Activated CD4-positive, alpha-beta T cell treated with anti-CD3 and anti-CD28 coated beads for 4 hours (primary cell): Measurements from ENCODE around the gene TBC1D14.

Source experiments
- DNase-seq, 2 donors: peaks; one replicate each; pipeline ENCODE4 v3.0.0-alpha.2; 2020

TBC1D14 gene

DNA sequence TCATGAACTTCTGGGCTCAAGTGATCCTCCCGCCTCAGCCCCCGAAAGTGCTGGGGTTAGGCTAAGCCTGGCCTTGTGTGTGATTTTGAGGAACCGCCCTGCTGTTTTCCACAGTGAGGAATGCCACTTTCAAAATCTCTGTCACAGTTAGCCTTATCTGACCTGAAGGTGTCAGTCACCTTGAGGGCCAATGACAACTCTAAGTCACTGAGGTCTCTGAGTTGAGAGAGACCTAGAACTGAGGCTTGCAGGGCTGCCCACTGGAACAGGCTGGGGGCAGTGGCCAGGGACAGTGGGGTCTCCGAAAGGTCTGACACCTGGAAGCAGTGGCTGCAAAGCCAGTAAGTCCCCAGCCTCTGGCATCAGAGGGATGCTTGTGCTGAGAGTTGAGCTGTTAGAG, 139.7 kb downstream of the TBC1D14 start:
- no peak for DNase-seq

- no peak for DNase-seq
These were observed 140.1 kb downstream of the TBC1D14 start for GRCh38 chr4:7049739-7050138.

GRCh38 chr4:7050481-7051143, 141.0 kb downstream of the TBC1D14 start:
- no peak for DNase-seq

- DNase-seq = no peak
These were observed 141.5 kb downstream of the TBC1D14 start for GRCh38 chr4:7051144-7051495.

GRCh38 chr4:7051905-7052304, 142.3 kb downstream of the TBC1D14 start:
- DNase-seq = no peak

DNA sequence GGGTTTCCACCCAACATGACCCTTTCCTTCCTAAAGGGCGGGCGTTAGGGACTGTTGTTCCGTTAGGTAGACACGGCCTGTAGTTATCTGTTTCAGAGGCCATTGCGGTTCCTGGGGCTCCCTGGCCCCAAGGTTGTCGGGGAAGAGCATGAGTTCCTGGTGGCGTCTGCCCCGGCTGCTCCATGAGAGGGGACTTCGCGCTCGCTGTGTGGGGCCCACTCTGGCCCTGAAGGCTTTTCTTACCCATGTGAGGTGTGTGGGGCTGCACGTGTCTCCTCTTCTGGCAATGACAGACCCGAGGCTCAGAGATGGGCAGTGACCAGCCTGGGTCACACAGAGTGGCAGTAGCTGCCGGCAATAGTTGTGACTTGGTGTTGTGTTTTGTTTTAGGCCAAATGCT, 142.7 kb downstream of the TBC1D14 start:
- DNase-seq = no peak

DNA sequence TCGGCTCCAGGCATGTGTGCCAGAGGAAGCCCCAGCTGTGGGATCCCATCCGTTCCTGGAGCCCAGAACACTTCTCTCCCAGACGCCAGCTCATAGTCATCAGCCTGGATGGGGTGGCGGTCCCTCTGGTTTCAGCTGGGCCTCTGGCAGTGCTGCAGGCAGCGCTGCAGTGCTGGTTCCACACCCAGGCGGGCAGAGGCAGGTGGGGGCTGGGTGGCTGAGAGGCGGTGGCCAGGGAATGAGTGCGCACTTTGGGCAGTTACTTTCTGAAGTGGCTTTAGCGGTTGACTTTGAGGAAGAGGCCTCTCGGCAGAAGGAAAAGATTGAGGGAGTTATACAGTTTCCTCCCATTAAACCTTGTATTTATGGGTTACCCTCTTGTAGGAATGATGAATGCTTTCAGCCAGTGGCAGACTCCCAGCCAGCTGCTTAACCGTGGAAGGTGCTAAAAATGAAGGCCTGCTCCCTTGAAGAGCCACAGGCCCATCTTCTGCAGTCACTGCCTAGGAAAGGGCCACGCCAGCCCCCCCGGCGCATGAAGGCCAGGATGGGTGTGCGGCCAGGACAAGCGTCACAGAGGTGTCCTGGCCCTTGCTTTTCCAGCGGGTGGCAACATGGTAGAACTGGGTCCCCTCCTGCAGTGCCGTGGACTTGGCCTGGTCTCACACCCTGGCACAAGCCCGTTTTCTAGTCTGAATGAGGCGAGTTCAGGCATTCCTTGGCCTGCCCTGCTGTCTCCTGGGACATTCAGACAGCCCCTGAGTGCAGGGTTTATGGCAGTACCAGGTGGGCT, 143.5 kb downstream of the TBC1D14 start:
- DNase-seq = no peak

- DNase-seq = no peak
These were observed 144.7 kb downstream of the TBC1D14 start for GRCh38 chr4:7054106-7054880.

DNA sequence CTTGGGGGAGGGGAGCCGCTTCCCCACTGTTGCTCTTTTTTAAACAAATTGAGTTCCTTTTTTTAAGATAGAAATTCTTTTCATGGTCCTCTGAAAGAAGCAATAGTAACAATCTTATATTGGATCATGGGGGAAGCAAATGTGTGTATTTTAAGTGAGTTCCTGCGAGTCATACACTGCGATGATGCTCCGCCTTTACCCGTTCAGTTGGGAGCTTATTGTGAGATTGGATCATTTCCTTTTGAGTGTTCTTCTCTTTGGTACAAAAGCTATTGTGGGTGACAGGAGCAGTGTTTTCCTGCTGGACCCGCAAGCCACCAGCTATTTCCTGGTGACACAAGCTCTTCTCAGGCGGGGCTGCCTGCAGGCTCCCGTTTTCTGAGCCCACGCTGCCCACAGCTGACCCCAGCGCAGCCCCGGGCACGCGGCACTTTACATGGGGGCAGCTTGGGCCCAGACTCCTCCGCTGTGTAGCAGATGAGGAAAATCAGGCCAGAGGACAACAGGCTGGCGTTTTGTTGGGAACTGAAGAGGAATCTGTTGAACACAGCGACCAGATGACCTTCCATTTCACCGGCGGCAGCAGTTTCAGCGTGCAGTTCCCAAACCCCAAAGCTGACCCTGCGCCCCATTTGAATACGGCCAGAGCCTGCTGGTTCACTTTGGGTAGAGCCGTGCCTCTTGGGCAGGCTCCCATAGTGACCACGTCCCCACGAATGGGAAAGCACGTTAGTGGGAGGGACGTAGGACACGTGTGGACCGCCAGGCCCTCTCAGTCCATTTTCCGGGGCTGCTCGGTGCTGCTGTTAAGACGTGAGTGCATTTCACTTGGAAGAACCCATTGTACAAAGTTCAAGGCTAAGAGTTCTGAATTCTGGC, 145.7 kb downstream of the TBC1D14 start:
- DNase-seq = no peak

GRCh38 chr4:7055990-7056325, 146.3 kb downstream of the TBC1D14 start:
- no peak for DNase-seq

GRCh38 chr4:7058792-7059191, 149.2 kb downstream of the TBC1D14 start:
- DNase-seq = no peak

- DNase-seq = no peak
These were observed 150.0 kb downstream of the TBC1D14 start for GRCh38 chr4:7059662-7060061.

- DNase-seq = no peak
These were observed 150.9 kb downstream of the TBC1D14 start for GRCh38 chr4:7060346-7061150.

DNA sequence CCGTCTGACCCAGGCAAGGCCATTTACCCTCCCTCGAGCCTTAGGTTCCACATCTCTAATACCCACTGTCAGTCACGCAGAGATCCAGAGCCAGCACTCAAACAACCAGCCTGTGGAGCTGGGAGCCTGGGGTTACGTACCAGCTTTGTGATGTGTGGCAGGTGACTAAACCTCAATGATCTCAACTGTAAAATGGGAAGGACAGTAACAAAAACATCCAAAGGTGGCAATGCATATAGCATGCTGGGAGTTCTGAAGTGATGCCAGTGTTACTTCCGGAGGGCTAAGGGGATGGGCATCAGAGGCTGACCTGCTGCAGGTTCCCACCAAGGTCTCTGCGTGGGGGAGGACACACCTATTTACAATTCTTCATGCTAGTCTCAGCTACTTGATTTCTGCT, 152.2 kb downstream of the TBC1D14 start:
- no peak for DNase-seq

DNA sequence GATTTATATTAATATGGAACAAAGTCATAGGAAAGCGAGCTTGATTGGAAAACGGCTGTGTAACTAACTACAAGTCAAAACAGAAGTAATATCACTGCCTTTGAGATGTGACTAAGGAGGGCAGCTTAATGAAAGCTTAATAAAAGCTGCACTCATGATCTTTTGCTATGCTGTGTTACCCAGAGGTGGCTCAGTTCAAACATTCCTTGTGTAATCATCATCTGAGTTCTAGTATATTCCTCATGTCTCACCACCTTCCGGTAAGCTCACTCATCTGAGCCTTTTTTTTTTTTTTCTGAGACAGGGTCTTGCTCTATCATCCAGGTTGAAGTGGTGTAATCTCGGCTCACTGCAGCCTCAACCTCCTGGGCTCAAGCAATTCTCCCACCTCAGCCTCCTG, 153.2 kb downstream of the TBC1D14 start:
- no peak for DNase-seq

DNA sequence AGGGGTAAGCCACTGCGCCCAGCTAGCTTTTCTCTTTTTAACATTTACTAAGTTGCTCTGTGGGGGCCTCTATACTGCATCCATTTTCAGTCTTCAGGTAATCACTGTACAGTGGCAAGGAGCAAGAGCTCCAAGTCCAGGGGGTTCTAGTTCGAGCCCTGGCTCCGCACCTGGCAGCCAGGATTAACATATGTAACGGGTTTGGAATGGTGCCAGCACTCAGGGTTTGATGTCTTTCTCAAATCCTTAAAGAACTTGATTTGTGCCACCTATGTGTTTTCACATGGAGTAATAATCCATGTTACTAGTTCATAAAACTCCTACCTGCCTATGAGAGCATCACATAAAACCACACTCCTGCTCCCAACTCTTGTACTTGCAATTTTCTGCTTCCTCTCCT, 153.7 kb downstream of the TBC1D14 start:
- DNase-seq = no peak

GRCh38 chr4:7066006-7066405, 156.4 kb downstream of the TBC1D14 start:
- DNase-seq = no peak

DNA sequence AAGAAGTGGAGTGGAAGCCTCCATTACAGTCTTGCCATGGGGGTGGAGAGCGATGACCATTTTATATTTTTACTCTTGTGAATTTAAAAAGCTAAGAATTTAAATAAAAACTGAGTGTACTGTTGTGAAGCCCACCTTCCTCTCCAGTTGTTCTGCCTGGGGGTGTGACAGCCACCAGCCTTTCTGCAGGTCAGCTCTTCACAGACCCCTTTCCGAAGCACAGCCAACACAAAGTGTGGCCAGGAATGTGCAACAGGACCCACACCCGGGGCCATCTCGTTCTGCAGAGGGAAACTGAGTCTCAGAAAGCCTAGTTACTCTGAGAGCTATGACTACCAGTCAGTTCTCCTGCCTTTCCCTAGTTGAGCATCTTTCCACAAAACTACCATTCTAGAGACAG, 156.9 kb downstream of the TBC1D14 start:
- DNase-seq = no peak

- DNase-seq = no peak
These were observed 157.5 kb downstream of the TBC1D14 start for GRCh38 chr4:7067126-7067451.

- peak; percentile 100 for DNase-seq
These were observed 158.0 kb downstream of the TBC1D14 start, which contains the start of gene GRPEL1 for GRCh38 chr4:7067452-7068278. Gene GRPEL1, minus strand, starts transcription at chr4:7068064. Its CDS starts 32 bp downstream, at chr4:7068032.

DNA sequence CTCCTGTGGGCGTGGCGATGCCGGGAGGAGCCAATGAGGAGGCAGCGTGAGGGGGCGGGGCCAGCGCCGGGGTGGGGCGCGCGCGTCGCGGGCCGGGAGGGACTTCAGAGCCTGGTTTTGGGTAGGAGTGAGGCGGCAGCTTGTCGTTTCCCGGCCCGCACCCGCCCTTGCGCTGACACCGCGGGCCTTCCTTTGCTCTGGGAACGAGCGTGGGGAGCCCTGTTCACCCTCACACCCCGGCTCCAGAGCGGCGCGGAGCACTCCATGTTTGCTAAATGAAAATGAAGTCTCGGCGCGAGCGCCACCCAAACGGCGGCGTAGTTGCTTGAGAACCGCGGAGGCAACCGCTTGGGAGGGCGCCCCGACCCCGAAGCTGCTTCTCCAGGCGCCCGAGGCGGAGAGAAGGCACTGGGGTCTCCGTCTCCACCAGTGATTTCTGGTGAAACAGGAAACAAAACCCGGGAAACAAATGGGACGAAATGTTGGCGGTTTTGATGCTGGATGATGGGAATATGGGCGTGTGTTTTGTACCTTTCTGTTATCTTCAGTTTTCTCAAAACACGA, 158.7 kb downstream of the TBC1D14 start:
- no peak for DNase-seq
